Ishikawa (cell line): Measurements from ENCODE around the gene PRKCZ.

ENCODE experiments used
- CEBPB ChIP-seq: IDR thresholded peaks from 2 replicates; pipeline ENCODE4 v1.6.1; 2012
- CREB1 ChIP-seq: IDR thresholded peaks from 2 replicates; pipeline ENCODE4 v1.6.1; 2012; ENCODE audit warnings: low read depth
- EGR1 ChIP-seq: IDR thresholded peaks from 2 replicates; pipeline ENCODE4 v1.6.1; 2012
- EP300 ChIP-seq: IDR thresholded peaks from 2 replicates; pipeline ENCODE4 v1.6.1; 2012; ENCODE audit warnings: borderline replicate concordance
- FOXM1 ChIP-seq: IDR thresholded peaks from 2 replicates; pipeline ENCODE4 v1.6.1; 2012; ENCODE audit warnings: low read depth, borderline replicate concordance
- MAX ChIP-seq: IDR thresholded peaks from 2 replicates; pipeline ENCODE4 v1.6.1; 2012
- NFIC ChIP-seq: IDR thresholded peaks from 2 replicates; pipeline ENCODE4 v1.6.1; 2012
- RAD21 ChIP-seq: IDR thresholded peaks from 2 replicates; pipeline ENCODE4 v1.6.1; 2012; ENCODE audit warnings: low read depth
- REST ChIP-seq: IDR thresholded peaks from 2 replicates; pipeline ENCODE4 v1.6.1; 2012; ENCODE audit warnings: low read depth, mild to moderate bottlenecking
- TAF1 ChIP-seq: IDR thresholded peaks from 2 replicates; pipeline ENCODE4 v1.6.1; 2012; ENCODE audit warnings: low read depth, mild to moderate bottlenecking
- TCF12 ChIP-seq: IDR thresholded peaks from 2 replicates; pipeline ENCODE4 v1.6.1; 2012; ENCODE audit warnings: low read depth
- TEAD4 ChIP-seq: IDR thresholded peaks from 2 replicates; pipeline ENCODE4 v1.6.1; 2012
- YY1 ChIP-seq: IDR thresholded peaks from 2 replicates; pipeline ENCODE4 v1.6.1; 2012; ENCODE audit warnings: low read depth
- ZBTB7A ChIP-seq: IDR thresholded peaks from 2 replicates; pipeline ENCODE4 v1.6.1; 2012; ENCODE audit warnings: low read depth
- TF ChIP-seq, protein P1 (sequence below): IDR thresholded peaks from 2 replicates; pipeline ENCODE4 v1.6.1; 2012

Gene PRKCZ

GRCh38 chr1:2025491-2025981 lies 24.7 kb upstream of the PRKCZ start:
- TF ChIP-seq FOXM1 (no peak), TAF1 (no peak)

DNA sequence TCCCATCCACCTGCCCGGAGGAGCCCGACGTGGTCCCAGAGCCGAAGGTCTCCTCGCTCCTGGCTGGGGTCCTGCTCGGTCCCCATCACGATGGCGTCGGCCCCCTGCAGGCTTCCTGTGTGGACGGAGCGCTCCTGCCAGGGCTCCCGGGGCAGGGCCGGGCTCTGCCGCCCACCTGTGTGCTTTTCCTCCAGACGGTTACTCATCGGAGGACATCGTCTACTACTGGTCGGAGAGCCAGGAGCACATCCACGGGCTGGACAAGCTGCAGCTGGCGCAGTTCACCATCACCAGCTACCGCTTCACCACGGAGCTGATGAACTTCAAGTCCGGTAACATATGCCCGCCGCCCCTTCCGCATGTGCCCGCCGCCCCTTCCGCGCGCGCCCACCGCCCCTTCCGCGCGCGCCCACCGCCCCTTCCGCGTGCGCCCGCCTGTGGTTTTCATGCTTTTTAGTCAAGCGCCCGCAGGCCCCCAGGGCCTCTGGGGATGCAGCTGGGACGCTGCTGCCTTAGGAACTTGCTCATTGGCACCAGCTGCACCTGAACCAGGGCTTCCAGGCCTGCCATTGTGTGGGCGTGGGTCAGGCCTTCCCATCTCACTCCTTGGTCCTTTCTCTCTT lies 22.1 kb upstream of the PRKCZ start:
- TF ChIP-seq, protein P1, sequence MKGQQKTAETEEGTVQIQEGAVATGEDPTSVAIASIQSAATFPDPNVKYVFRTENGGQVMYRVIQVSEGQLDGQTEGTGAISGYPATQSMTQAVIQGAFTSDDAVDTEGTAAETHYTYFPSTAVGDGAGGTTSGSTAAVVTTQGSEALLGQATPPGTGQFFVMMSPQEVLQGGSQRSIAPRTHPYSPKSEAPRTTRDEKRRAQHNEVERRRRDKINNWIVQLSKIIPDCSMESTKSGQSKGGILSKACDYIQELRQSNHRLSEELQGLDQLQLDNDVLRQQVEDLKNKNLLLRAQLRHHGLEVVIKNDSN, result no peak
- TF ChIP-seq FOXM1 (no peak), MAX (no peak), TEAD4 (no peak)

- no peak for TF ChIP-seq EGR1
- no peak for TF ChIP-seq ZBTB7A
- TF ChIP-seq NFIC, result no peak
- no peak for TF ChIP-seq YY1
- TF ChIP-seq TEAD4, result no peak
- TF ChIP-seq CREB1, result no peak
- TF ChIP-seq, protein P1, result no peak
- TF ChIP-seq FOXM1, result no peak
- TF ChIP-seq TCF12, result no peak
- TF ChIP-seq RAD21, result no peak
- no peak for TF ChIP-seq CEBPB
- no peak for TF ChIP-seq MAX
Measured at GRCh38 chr1:2028870-2029560, 21.2 kb upstream of the PRKCZ start.

- TF ChIP-seq, protein P1, result no peak
- no peak for TF ChIP-seq CEBPB
- no peak for TF ChIP-seq MAX
- no peak for TF ChIP-seq NFIC
Measured at GRCh38 chr1:2029561-2029960, 20.6 kb upstream of the PRKCZ start.

- TF ChIP-seq CREB1 (no peak), FOXM1 (no peak), CEBPB (no peak), NFIC (no peak), TAF1 (no peak), TCF12 (no peak), REST (no peak), ZBTB7A (no peak), EP300 (no peak)
- TF ChIP-seq, protein P1, result no peak
Measured at GRCh38 chr1:2030076-2030871, 19.9 kb upstream of the PRKCZ start.

GRCh38 chr1:2031546-2032540 lies 18.4 kb upstream of the PRKCZ start:
- no peak for TF ChIP-seq NFIC
- TF ChIP-seq TCF12, result no peak
- no peak for TF ChIP-seq YY1
- no peak for TF ChIP-seq EGR1
- TF ChIP-seq, protein P1, result no peak
- no peak for TF ChIP-seq RAD21
- no peak for TF ChIP-seq CREB1
- no peak for TF ChIP-seq REST
- TF ChIP-seq TEAD4, result no peak
- TF ChIP-seq EP300, result no peak
- no peak for TF ChIP-seq FOXM1
- TF ChIP-seq CEBPB, result no peak
- TF ChIP-seq ZBTB7A, result no peak
- no peak for TF ChIP-seq TAF1
- TF ChIP-seq MAX, result no peak
